Thyroid gland (tissue), 4 donors: Measurements from ENCODE around the gene FAM186B. TPM values are rescaled to one million over a fixed set of nuclear protein-coding genes. Genes with fewer than 3 reads are reported as not detected.

Experiments
- DNase-seq, 2 donors: peaks; one replicate each; pipeline ENCODE4 v3.0.0-alpha.2; 2019
- H3K27ac ChIP-seq, 3 donors: fragments of 200-600 bp; sonication (generic); 1 replicate in 2 of 3; 2 replicates in 1 of 3; pipeline ENCODE4 v1.5.1; 2016 to 2019; ENCODE audit warnings: mild to moderate bottlenecking in 1 of 3, moderate library complexity in 1 of 3
- H3K27me3 ChIP-seq: fragments of 200-600 bp; sonication (generic); one replicate; pipeline ENCODE4 v1.5.1; 2019
- H3K36me3 ChIP-seq, 2 donors: fragments of 200-600 bp; sonication (generic); one replicate each; pipeline ENCODE4 v1.5.1; 2016 to 2019
- H3K4me1 ChIP-seq, 2 donors: fragments of 200-600 bp; sonication (generic); one replicate each; pipeline ENCODE4 v1.5.1; 2017 to 2019
- H3K4me3 ChIP-seq, 3 donors: fragments of 200-600 bp; sonication (generic); replicated peaks in 1 of 3; 1 replicate in 2 of 3; 2 replicates in 1 of 3; pipeline ENCODE4 v1.5.1; 2016; ENCODE audit warnings: mild to moderate bottlenecking in 1 of 3
- H3K9me3 ChIP-seq: fragments of 200-600 bp; sonication (generic); one replicate; pipeline ENCODE4 v1.5.1; 2017
- CTCF ChIP-seq, 6 experiments: fragments of 200-600 bp in 3 of 6; fragments of 450-650 bp in 3 of 6; sonication (generic) in 3 of 6; IDR thresholded peaks; one replicate each; pipeline ENCODE4 v1.5.1; 2016 to 2019; ENCODE audit warnings: antibody characterized with exemption in 6 of 6, mild to moderate bottlenecking in 2 of 6, inconsistent platforms in 1 of 6, moderate library complexity in 1 of 6
- POLR2A ChIP-seq, 2 donors: fragments of 450-650 bp; IDR thresholded peaks; one replicate each; pipeline ENCODE4 v1.6.1; 2017; ENCODE audit warnings: antibody characterized with exemption in 2 of 2, mild to moderate bottlenecking in 2 of 2, moderate library complexity in 1 of 2
- WGBS, 2 donors: methylation state at CpG; one replicate each; pipeline ENCODE4 v1.1.5; 2017; 5-methylcytosine and 5-hydroxymethylcytosine counted together
- intact Hi-C: fragments of 100-400 bp; cut with DNase I; formaldehyde crosslinking; loops from one replicate; pipeline ENCODE4 v1.15.1; 2023
- total RNA-seq, 4 donors: library from RNA; depleted of rRNA; stranded (reverse); fragments of >200 nt; gene quantifications; one replicate each; pipeline ENCODE4 v1.2.3, GENCODE V29; 2016

FAM186B gene
- total RNA-seq, 4 donors from 2014 or later = 1.1 to 2.1 (median 1.4) TPM

DNA sequence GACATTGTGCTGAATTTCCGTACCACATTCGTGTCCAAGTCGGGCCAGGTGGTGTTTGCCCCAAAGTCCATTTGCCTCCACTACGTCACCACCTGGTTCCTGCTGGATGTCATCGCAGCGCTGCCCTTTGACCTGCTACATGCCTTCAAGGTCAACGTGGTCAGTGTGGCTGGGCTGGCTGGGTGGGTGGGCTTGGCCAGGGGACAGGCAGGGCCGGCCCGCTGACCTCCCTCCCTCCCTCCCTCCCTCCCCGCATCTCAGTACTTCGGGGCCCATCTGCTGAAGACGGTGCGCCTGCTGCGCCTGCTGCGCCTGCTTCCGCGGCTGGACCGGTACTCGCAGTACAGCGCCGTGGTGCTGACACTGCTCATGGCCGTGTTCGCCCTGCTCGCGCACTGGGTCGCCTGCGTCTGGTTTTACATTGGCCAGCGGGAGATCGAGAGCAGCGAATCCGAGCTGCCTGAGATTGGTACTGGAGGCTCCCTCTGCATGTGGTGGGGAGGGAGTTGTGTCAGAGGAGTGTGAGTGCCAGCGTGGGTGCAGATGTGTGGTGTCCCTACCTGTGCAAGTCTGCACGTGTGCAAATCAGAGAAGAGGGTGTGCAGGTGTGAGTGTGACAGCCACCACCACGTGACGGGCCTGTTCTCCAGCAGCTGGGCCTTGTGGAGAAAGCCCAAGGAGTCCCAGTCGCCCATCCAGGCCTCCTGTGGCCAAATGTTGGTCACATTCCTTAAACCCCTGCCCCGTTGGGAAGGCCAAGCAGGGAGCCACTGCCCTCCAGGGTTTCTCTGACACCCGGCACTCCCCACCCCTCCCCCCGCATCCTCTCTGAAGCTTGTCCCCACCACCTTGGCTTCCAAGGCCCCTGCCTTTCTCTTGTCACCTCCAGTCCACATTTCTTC is 61.3 kb downstream of the FAM186B start:
- WGBS, 2 donors = 56 to 68% methylated on average over 17 to 28 of the region's 39 CpGs
- Histone ChIP-seq H3K9me3 (no peaks in the 10 kb centered on the region), H3K27me3 (no peaks in the 10 kb centered on the region), H3K4me3 (no peak overlapping the region), H3K27ac (no peak overlapping the region), H3K4me1 (peaks cover 8 to 9% of the 10 kb centered on the region in 2 donors), H3K36me3 (no peaks in the 10 kb centered on the region)
- DNase-seq = no peak
- intact Hi-C loops = no loop called here
- no peak for TF ChIP-seq POLR2A (IDR thresholded peaks at IDR 0.05)
- no peak for TF ChIP-seq CTCF (IDR thresholded peaks at IDR 0.05)

GRCh38 chr12:49543221-49543913 is 62.1 kb downstream of the FAM186B start:
- DNase-seq = no peak
- Histone ChIP-seq H3K36me3 (no peaks in the 10 kb centered on the region), H3K27ac (no peak overlapping the region), H3K4me1 (peaks cover 3 to 5% of the 10 kb centered on the region in 2 donors), H3K9me3 (no peaks in the 10 kb centered on the region), H3K4me3 (no peak overlapping the region), H3K27me3 (no peaks in the 10 kb centered on the region)
- 67 to 75% methylated on average over 20 of the region's 20 CpGs for WGBS, 2 donors
- TF ChIP-seq POLR2A (IDR thresholded peaks at IDR 0.05) = no peak
- no peak for TF ChIP-seq CTCF (IDR thresholded peaks at IDR 0.05)
- intact Hi-C loops = no loop called here

- 95 to 96% methylated on average over 15 of the region's 15 CpGs for WGBS, 2 donors
- TF ChIP-seq CTCF (IDR thresholded peaks at IDR 0.05) (no peak), POLR2A (IDR thresholded peaks at IDR 0.05) (no peak)
- no peaks in the 10 kb centered on the region for H3K27me3 ChIP-seq
- H3K9me3 ChIP-seq = no peaks in the 10 kb centered on the region
- peaks cover 4 to 9% of the 10 kb centered on the region in 2 donors for H3K4me1 ChIP-seq
- no peak overlapping the region for H3K27ac ChIP-seq
- intact Hi-C loops = no loop called here
- H3K36me3 ChIP-seq = no peaks in the 10 kb centered on the region
- no peak for DNase-seq
- H3K4me3 ChIP-seq = no peak overlapping the region
Observed at GRCh38 chr12:49542592-49543160, 62.8 kb downstream of the FAM186B start.

DNA sequence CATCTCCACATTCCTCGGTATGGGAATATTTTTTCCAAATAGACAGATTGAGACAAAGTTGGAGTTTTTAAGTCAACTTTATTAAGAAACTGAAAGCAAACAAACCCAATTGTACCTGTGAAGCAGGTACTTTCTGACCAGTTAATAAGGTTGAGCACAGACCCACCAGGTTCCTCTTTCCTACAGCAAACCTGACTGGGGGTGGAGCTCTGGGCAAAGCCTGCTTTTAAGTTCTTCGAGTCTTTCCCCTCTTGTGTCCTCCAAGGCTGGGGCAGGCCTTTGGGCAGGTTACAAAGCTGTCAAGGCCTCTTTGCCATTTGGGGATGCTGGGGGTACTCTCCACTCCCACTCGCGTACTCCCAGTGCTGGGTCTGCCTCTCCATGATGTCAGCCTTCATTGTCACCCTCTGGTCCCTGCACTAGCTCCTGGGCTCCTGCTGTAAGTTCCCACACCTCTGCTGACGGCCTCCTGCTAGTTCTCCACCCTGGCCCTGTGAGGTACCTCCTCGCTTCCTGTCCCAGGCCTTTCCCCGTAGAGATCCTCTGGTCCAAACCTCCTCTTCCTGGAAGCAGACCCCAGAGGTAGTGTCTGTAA is 63.4 kb downstream of the FAM186B start:
- Histone ChIP-seq H3K9me3 (no peaks in the 10 kb centered on the region), H3K27ac (no peak overlapping the region), H3K4me1 (peaks cover 4 to 13% of the 10 kb centered on the region in 2 donors), H3K36me3 (no peaks in the 10 kb centered on the region), H3K27me3 (no peaks in the 10 kb centered on the region), H3K4me3 (no peak overlapping the region)
- TF ChIP-seq POLR2A (IDR thresholded peaks at IDR 0.05) (no peak), CTCF (IDR thresholded peaks at IDR 0.05) (no peak)
- intact Hi-C loops = no loop called here
- 75 to 86% methylated on average over 7 of the region's 7 CpGs for WGBS, 2 donors
- no peak for DNase-seq
